GM19238 (cell line): ENCODE measurements around the gene PADI4.
"Not testable (repeated sequence)": the region's sequence is repeated elsewhere in the genome, so short reads cannot be mapped to it uniquely, and the experiment has no call there.

Source experiments
- DNase-seq: peaks from one replicate; pipeline ENCODE4 v3.0.0; 2011; ENCODE audit warnings: low spot score; ENCODE audit not compliant: insufficient read length

PADI4 gene

DNA sequence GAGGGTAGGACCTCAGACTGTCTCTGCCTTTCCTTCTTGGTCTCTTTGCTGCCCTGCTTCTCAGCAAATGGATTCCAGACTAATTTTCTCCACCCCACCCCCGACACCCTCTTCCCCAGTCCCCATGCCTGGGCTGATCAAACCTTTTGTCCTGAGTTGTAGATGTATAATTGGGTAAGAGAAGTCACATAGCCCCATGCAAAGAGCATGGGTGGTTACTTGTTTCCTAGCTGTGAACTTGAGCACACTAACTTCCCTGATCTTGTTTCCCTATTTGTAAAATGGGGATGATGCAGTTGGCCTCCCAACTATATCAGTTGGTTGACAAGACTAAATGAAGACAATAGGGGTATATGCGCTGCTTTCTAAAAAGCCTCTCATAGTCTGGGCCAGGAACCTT, 73.2 kb downstream of the PADI4 start:
- DNase-seq = no peak

DNA sequence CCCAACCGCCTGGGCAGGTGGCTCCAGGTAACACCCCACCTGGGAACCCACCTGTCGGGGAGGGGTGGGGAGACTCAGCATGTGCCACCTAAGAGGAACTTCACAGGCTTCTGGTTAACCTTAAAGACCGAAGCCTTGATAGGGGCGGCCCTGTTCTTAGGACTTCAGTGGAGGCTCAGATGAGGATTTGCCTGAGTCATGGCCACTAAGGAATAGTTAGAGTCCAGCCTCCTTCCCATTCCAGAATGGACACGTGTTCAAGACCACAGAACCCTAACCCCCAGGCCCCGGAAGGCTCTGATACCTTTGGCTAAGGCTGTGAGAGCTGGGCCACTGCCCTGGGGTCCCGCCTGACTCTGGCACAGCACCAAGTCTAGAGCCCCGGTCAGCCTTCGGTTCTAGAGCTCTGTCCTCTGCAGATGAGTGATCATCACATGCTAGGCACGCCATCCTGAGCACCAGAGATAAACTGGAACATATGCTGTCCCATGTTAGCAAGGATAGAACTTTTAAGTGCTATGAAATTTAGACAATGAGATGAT, 84.3 kb downstream of the PADI4 start:
- DNase-seq = no peak

DNA sequence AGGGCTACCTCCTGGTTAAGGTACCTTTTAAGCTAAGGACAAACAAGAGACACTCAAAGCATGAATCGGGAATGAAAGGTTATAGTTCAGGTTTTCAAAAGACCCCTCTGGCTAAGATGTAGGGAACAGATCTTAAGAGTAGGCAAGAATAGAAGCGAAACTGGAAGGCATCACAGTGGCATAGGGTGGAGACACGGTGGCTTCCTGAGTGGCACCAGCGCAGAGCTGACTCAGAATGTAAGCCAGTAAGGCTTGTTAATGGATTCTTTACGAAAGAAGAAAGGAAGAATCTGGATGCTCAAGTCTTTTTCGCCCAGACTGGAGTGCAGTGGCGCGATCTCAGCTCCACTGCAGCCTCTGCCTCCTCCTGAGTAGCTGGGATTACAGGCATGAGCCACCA, 85.2 kb downstream of the PADI4 start:
- no peak for DNase-seq

GRCh38 chr1:17397910-17398695, 90.1 kb downstream of the PADI4 start:
- no peak for DNase-seq

- no peak for DNase-seq
Observed at GRCh38 chr1:17400725-17401341, 92.8 kb downstream of the PADI4 start.

DNA sequence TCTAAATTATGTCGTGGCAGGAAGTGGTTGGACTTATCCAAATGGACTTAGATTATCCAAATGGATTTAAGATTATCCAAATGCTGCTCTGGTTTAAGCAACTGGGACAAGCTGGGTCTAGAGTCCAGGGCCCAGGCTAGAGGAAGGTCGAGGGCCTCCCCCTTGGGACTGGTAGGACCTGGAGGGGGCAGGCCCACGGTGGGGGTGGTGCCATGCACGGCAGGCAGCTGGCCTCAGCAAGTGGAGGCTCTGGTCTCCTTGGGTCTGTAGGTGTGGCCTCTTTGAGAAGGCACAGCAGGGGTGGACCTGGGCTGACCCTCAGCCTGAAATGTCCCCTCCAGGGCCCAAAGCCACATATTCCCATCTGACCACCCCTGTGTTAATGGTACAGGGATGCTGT, 93.8 kb downstream of the PADI4 start:
- no peak for DNase-seq

- no peak for DNase-seq
Observed at GRCh38 chr1:17403081-17403480, 95.1 kb downstream of the PADI4 start.

- DNase-seq = no peak
Observed at GRCh38 chr1:17404034-17404684, 96.2 kb downstream of the PADI4 start.

DNA sequence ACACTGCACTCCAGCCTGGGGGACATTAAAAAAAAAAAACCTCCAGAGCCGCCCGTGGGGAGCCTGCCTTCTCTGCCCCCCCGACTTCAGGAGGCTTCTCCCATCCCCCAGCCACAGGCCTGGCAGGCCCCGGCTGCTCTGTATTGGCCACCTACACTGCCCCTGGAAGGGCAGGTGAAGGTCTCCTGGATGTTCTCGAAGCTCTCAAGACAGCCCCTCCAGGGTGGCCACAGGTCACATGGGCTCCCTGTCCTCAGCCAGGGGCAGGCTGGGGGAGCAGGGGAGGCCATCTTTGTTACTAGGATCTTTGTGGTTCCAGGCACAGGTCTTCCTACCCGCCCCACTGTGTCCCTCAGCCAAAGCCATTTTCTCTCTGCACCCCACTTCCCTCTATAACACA, 96.8 kb downstream of the PADI4 start:
- no peak for DNase-seq

GRCh38 chr1:17405898-17406759, 98.1 kb downstream of the PADI4 start:
- peak; percentile 62 for DNase-seq

- not testable (repeated sequence) for DNase-seq
Observed at GRCh38 chr1:17406760-17407475, 98.9 kb downstream of the PADI4 start.

DNA sequence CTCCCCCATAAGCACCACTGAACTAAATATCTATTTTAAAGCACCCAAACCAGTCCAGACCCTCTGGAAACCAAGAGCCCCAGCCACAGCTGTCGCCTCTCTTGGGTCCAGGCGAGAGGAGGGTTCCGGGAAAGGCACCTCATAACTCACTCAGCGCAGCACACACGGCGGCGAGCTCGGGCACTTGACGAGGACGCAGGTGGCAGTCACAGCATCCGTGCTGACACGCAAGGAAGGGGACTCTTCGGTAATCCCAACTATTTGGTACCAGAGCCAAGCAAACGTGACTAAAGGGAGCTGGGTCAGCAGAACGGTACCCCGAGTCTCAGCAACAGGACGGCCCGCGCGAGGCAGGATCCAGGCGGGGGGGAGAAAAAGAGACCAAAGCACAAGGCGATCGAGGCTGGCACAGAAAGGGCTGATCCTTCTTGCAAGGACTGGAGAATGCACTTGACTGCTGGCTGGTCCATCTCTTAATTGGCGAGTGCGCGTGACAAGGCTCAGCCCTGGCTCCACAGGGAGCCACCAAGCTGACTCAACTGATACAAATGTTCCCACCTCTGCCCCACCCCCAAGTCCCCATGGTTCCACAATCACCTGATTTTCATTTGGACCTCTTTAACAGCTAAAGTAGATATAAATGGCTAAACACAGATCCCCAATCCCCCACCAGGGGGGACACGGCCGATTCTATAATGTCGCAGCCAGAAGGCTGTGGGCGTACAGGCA, 100.0 kb downstream of the PADI4 start:
- DNase-seq = not testable (repeated sequence)

DNA sequence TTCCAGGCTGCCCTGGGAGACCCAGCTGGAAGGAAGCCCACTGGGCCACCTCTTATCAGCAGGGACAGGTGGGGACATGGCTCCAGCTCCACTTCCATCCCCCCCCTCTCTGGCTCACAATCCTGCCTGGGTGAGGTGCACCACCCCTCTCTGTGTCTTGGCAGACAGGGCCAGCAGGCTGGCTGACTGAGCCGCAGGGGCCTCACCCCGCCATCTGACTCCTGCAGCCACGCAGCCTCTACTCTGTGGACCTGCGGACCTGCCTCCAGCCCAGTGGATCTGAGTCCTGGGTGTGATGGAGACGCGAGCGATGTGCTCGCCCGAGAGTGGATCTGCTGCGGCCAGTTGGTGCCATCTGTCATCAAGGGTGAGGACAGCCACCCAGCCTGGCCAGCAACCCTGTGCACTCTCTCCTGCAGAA, 101.4 kb downstream of the PADI4 start:
- no peak for DNase-seq

DNA sequence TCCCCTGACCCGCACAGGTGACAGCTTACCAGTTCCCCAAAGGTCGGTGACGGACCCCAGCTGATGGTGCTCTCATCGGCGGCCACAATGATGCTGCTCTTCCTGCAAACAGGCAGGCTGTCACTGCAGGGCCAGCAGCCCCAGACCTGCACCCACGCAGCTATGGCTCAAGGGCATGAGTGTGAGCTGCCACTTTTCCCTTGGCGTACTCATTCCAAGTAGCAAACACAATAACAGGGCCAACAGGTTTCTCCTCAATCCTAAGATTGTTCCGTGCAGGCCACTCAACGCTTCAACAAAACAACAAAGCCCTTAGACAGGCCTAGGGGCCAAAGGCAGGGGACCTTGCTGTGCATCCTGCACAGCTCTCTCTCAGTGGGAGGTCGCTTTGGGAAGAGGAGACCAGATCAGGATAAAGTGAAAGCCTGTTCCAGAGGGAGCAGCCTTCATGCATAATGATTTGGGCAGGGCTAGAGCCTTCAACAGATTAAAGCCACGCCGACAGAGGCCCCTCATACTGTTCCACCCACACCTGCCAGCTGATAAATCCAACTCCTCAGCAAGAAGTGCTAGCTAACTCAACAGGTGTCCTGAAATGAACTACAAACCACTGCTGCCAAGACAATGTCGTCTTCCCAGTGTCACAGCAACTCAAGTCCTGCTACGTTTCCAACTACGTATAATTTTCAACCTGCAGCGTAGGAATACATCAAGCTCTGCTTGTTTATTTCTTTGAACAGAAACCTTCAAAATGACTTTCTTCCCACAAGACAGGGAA, 104.3 kb downstream of the PADI4 start:
- no peak for DNase-seq
